GM12864 (cell line): ENCODE data around the gene TAS2R19.
A peak's percentile ranks its signal among the peaks of the same experiment; 100 is the strongest.
"Not testable (repeated sequence)": the region's sequence is repeated elsewhere in the genome, so short reads cannot be mapped to it uniquely, and the experiment has no call there.

Source experiments
- DNase-seq: peaks from one replicate; pipeline ENCODE4 v3.0.0-alpha.2; 2011; ENCODE audit warnings: low read depth
- H3K4me3 ChIP-seq: 2 replicates; pipeline ENCODE4 v1.5.1; 2011; ENCODE audit warnings: mild to moderate bottlenecking, low read depth, low read length, control low read depth
- CTCF ChIP-seq: IDR thresholded peaks from 2 replicates; pipeline ENCODE4 v1.5.1; 2011; ENCODE audit warnings: low read depth, mild to moderate bottlenecking, moderate library complexity, low read length, control low read depth, inconsistent platforms; ENCODE audit errors: missing control alignments

Gene TAS2R19

GRCh38 chr12:11059041-11059440, 36.6 kb upstream of the TAS2R19 start:
- TF ChIP-seq CTCF: no peak
- no peak overlapping the region for H3K4me3 ChIP-seq
- no peak for DNase-seq

GRCh38 chr12:11055306-11055705, 32.9 kb upstream of the TAS2R19 start:
- H3K4me3 ChIP-seq: no peak overlapping the region
- TF ChIP-seq CTCF: no peak
- DNase-seq: no peak

- not testable (repeated sequence) for H3K4me3 ChIP-seq, DNase-seq
These were observed 27.5 kb upstream of the TAS2R19 start for GRCh38 chr12:11049806-11050531.

GRCh38 chr12:11041366-11041765, 18.9 kb upstream of the TAS2R19 start:
- DNase-seq, H3K4me3 ChIP-seq: not testable (repeated sequence)

GRCh38 chr12:11040162-11040561, 17.7 kb upstream of the TAS2R19 start:
- no peak overlapping the region for H3K4me3 ChIP-seq
- DNase-seq: no peak
- no peak for TF ChIP-seq CTCF

- no peak overlapping the region for H3K4me3 ChIP-seq
- DNase-seq: no peak
- no peak for TF ChIP-seq CTCF
These were observed 16.8 kb upstream of the TAS2R19 start for GRCh38 chr12:11039171-11039570.

- not testable (repeated sequence) for DNase-seq, H3K4me3 ChIP-seq
These were observed 11.5 kb upstream of the TAS2R19 start for GRCh38 chr12:11033959-11034358.

GRCh38 chr12:11031307-11031706, 8.9 kb upstream of the TAS2R19 start, which contains the start of gene TAS2R31:
Gene TAS2R31, minus strand, starts transcription at chr12:11031407. Its CDS starts 72 bp downstream, at chr12:11031335.
- TF ChIP-seq CTCF: no peak
- H3K4me3 ChIP-seq: no peak within 1 kb of the TSS
- DNase-seq: no peak

- H3K4me3 ChIP-seq: no peak overlapping the region
- no peak for DNase-seq
- TF ChIP-seq CTCF: peak; percentile 24
These were observed 3.7 kb upstream of the TAS2R19 start for GRCh38 chr12:11026118-11026517.
